H1 (cell line): ENCODE data around the gene DNAJC22. TPM values are rescaled to one million over a fixed set of nuclear protein-coding genes. Genes with fewer than 3 reads are reported as not detected.

Source experiments
- CTCF ChIA-PET: fragments of 300-600 bp; sonication (Branson Sonifier 250); formaldehyde crosslinking; loops from one replicate; lab custom pipeline; 2021; ENCODE audit not compliant: partially characterized antibody; lab: Charles Lee
- POLR2A ChIA-PET: fragments of 300-600 bp; sonication (Branson Sonifier 250); formaldehyde crosslinking; loops from one replicate; lab custom pipeline; 2021; ENCODE audit warnings: inconsistent platforms; ENCODE audit not compliant: partially characterized antibody; lab: Charles Lee
- DNase-seq, 2 experiments: peaks; one replicate each; pipeline versions ENCODE4 v3.0.0 to v3.0.0-alpha.2; 2010 to 2022; ENCODE audit warnings: low spot score in 2 of 2, low read depth in 1 of 2, mixed read lengths in 1 of 2
- FAIRE-seq: peaks from 2 replicates; lab custom pipeline; 2011; peaks lifted over from hg19 to GRCh38; lab: Jason Lieb, UNC
- H2AFZ ChIP-seq: 2 replicates; pipeline ENCODE4 v1.8.1; 2012; ENCODE audit warnings: low read length, inconsistent platforms
- H2AK5ac ChIP-seq: 2 replicates; pipeline ENCODE4 v1.6.1; 2013; ENCODE audit warnings: low read depth, low read length
- H2BK120ac ChIP-seq: replicated peaks from 2 replicates; pipeline ENCODE3; 2013; ENCODE audit warnings: low read depth, low read length, inconsistent platforms
- H2BK12ac ChIP-seq: 2 replicates; pipeline ENCODE4 v1.6.1; 2013; ENCODE audit warnings: low read depth, low read length
- H2BK15ac ChIP-seq: 2 replicates; pipeline ENCODE4 v1.6.1; 2013; ENCODE audit warnings: low read length
- H2BK20ac ChIP-seq: 2 replicates; pipeline ENCODE4 v1.6.1; 2013; ENCODE audit warnings: low read length
- H2BK5ac ChIP-seq: 2 replicates; pipeline ENCODE4 v1.6.1; 2013; ENCODE audit warnings: low read depth, low read length
- H3K14ac ChIP-seq: 2 replicates; pipeline ENCODE4 v1.6.1; 2013; ENCODE audit warnings: inconsistent platforms; ENCODE audit not compliant: insufficient read length
- H3K18ac ChIP-seq: 2 replicates; pipeline ENCODE4 v1.6.1; 2013; ENCODE audit warnings: low read length; ENCODE audit errors: extremely low read depth
- H3K23ac ChIP-seq: 2 replicates; pipeline ENCODE4 v1.6.1; 2013; ENCODE audit warnings: inconsistent platforms; ENCODE audit not compliant: insufficient read length
- H3K23me2 ChIP-seq: 2 replicates; pipeline ENCODE4 v1.6.1; 2013; ENCODE audit warnings: low read depth, low read length
- H3K27ac ChIP-seq: 2 replicates; pipeline ENCODE4 v1.6.1; 2011; ENCODE audit warnings: low read depth, low read length, inconsistent platforms
- H3K27me3 ChIP-seq, 4 experiments: replicated peaks in 1 of 4; 1 replicate in 1 of 4; 2 replicates in 3 of 4; pipeline versions ENCODE4 v1.6.1 to v1.8.1; 2011 to 2013; ENCODE audit warnings: low read length in 3 of 4, mild to moderate bottlenecking in 3 of 4, inconsistent platforms in 2 of 4, mixed read lengths in 2 of 4, moderate library complexity in 1 of 4; ENCODE audit not compliant: control insufficient read depth in 3 of 4, insufficient read depth in 3 of 4; ENCODE audit errors: extremely low read depth in 1 of 4
- H3K36me3 ChIP-seq, 4 experiments: 2 replicates each; pipeline versions ENCODE4 v1.6.1 to v1.8.1; 2011 to 2013; ENCODE audit warnings: mild to moderate bottlenecking in 4 of 4, low read length in 3 of 4, moderate library complexity in 2 of 4, control low read depth in 1 of 4, inconsistent platforms in 1 of 4; ENCODE audit not compliant: insufficient read depth in 4 of 4, control insufficient read depth in 2 of 4
- H3K4ac ChIP-seq: replicated peaks from 2 replicates; pipeline ENCODE3; 2013; ENCODE audit warnings: low read length, low read depth, mixed read lengths, inconsistent platforms; ENCODE audit not compliant: insufficient read length
- H3K4me1 ChIP-seq, 4 experiments: replicated peaks in 1 of 4; 1 replicate in 1 of 4; 2 replicates in 3 of 4; pipeline versions ENCODE4 v1.6.1 to v1.8.1; 2011 to 2013; ENCODE audit warnings: low read length in 3 of 4, inconsistent platforms in 2 of 4, mixed read lengths in 1 of 4; ENCODE audit not compliant: insufficient read depth in 4 of 4, control insufficient read depth in 3 of 4
- H3K4me2 ChIP-seq, 2 experiments: 2 replicates each; pipeline versions ENCODE4 v1.6.1 to v1.8.1; 2011 to 2013; ENCODE audit warnings: low read depth in 2 of 2, low read length in 2 of 2, control low read depth in 1 of 2, inconsistent platforms in 1 of 2, mild to moderate bottlenecking in 1 of 2; ENCODE audit not compliant: insufficient read depth in 1 of 2
- H3K4me3 ChIP-seq, 4 experiments: fragments of 200-600, 300-600 bp in 1 of 4; sonication (generic), shearing (Covaris generic), sonication (Bioruptor Twin) in 1 of 4; 2 replicates each; pipeline versions ENCODE4 v1.5.1 to v1.8.1; 2011 to 2016; ENCODE audit warnings: low read length in 4 of 4, low read depth in 3 of 4, control low read depth in 2 of 4, inconsistent platforms in 2 of 4, mild to moderate bottlenecking in 2 of 4, mixed read lengths in 1 of 4, moderate library complexity in 1 of 4; ENCODE audit not compliant: insufficient read depth in 2 of 4; ENCODE audit errors: extremely low read depth in 1 of 4
- H3K56ac ChIP-seq: replicated peaks from 2 replicates; pipeline ENCODE3; 2013; ENCODE audit warnings: low read depth, mild to moderate bottlenecking, mixed read lengths, low read length, inconsistent platforms; ENCODE audit not compliant: insufficient read length
- H3K79me1 ChIP-seq: 2 replicates; pipeline ENCODE4 v1.6.1; 2013; ENCODE audit warnings: low read depth, low read length, control low read depth
- H3K79me2 ChIP-seq, 2 experiments: 2 replicates each; pipeline versions ENCODE4 v1.6.1 to v1.8.1; 2012 to 2013; ENCODE audit warnings: low read length in 2 of 2, mild to moderate bottlenecking in 2 of 2, inconsistent platforms in 1 of 2; ENCODE audit not compliant: insufficient read depth in 2 of 2, control insufficient read depth in 1 of 2
- H3K9ac ChIP-seq, 4 experiments: replicated peaks in 1 of 4; 1 replicate in 1 of 4; 2 replicates in 3 of 4; pipeline versions ENCODE4 v1.6.1 to v1.8.1; 2011 to 2013; ENCODE audit warnings: low read depth in 3 of 4, low read length in 3 of 4, control low read depth in 2 of 4, mild to moderate bottlenecking in 2 of 4, moderate library complexity in 2 of 4, inconsistent platforms in 1 of 4; ENCODE audit errors: extremely low read depth in 1 of 4
- H3K9me3 ChIP-seq, 2 experiments: 2 replicates each; pipeline versions ENCODE4 v1.6.1 to v1.8.1; 2012 to 2013; ENCODE audit warnings: mild to moderate bottlenecking in 2 of 2, moderate library complexity in 2 of 2, control low read depth in 1 of 2, inconsistent platforms in 1 of 2, low read depth in 1 of 2, low read length in 1 of 2, mixed read lengths in 1 of 2; ENCODE audit not compliant: insufficient read depth in 2 of 2
- H4K20me1 ChIP-seq, 2 experiments: replicated peaks in 1 of 2; 2 replicates each; pipeline versions ENCODE3 to v1.8.1; 2011 to 2013; ENCODE audit warnings: inconsistent platforms in 2 of 2, low read length in 2 of 2, mild to moderate bottlenecking in 1 of 2; ENCODE audit not compliant: insufficient read depth in 2 of 2, control insufficient read depth in 1 of 2
- H4K5ac ChIP-seq: 2 replicates; pipeline ENCODE4 v1.6.1; 2013; ENCODE audit warnings: low read length, low read depth, mixed read lengths, inconsistent platforms; ENCODE audit not compliant: insufficient read length
- H4K8ac ChIP-seq: 2 replicates; pipeline ENCODE4 v1.8.0; 2013; ENCODE audit warnings: mild to moderate bottlenecking, moderate library complexity, low read length, inconsistent platforms; ENCODE audit not compliant: insufficient read depth; ENCODE audit errors: extremely low read depth
- H4K91ac ChIP-seq: replicated peaks from 2 replicates; pipeline ENCODE3; 2013; ENCODE audit warnings: low read length, mixed read lengths, inconsistent platforms; ENCODE audit not compliant: insufficient read length
- NANOG ChIP-seq: IDR thresholded peaks from 2 replicates; pipeline ENCODE4 v1.6.1; 2011; ENCODE audit warnings: low read length, low read depth, mild to moderate bottlenecking, inconsistent platforms; ENCODE audit not compliant: insufficient read depth, poor library complexity, severe bottlenecking
- RNF2 ChIP-seq: fragments of 200-900, 300-1000 bp; sonication (generic); IDR thresholded peaks from 2 replicates; pipeline ENCODE4 v1.7.1; 2016; ENCODE audit warnings: borderline replicate concordance, low read depth, mild to moderate bottlenecking, antibody characterized with exemption, low read length; ENCODE audit not compliant: poor library complexity, severe bottlenecking; ENCODE audit errors: missing control alignments
- SAP30 ChIP-seq: fragments of 300-600 bp; sonication (generic); IDR thresholded peaks from 2 replicates; pipeline ENCODE4 v1.7.1; 2012; ENCODE audit warnings: low read length, moderate library complexity, mild to moderate bottlenecking, inconsistent platforms; ENCODE audit not compliant: insufficient read depth, insufficient replicate concordance
- SRF ChIP-seq: IDR thresholded peaks from 2 replicates; pipeline ENCODE4 v1.6.1; 2011; ENCODE audit warnings: mild to moderate bottlenecking, low read depth, low read length, moderate library complexity
- TCF12 ChIP-seq: IDR thresholded peaks from 2 replicates; pipeline ENCODE4 v1.6.1; 2011; ENCODE audit warnings: low read depth, mild to moderate bottlenecking, low read length
- polyA plus RNA-seq, 7 experiments: library from polyadenylated mRNA; depleted of rRNA in 3 of 7; stranded (reverse) in 5 of 7; unstranded in 2 of 7; fragments of >200 nt in 5 of 7; fragments of 200-250 nt in 2 of 7; gene quantifications; 1 replicate in 5 of 7; 2 replicates in 1 of 7; 4 replicates in 1 of 7; pipeline versions ENCODE4 v1.2.1 to v1.2.3, GENCODE V29; 2011 to 2013; ENCODE audit warnings: missing spikeins in 2 of 7, mixed read lengths in 2 of 7
- total RNA-seq: library from RNA; stranded (reverse); fragmentation: NEBNext Ultra II Directional; extraction: Animal tissue kit (Norgen Biotek cat#: 25700); gene quantifications from 2 replicates; pipeline ENCODE4 v1.2.1, GENCODE V29; 2021
- TF ChIP-seq, protein P1 (sequence below), 3 experiments: IDR thresholded peaks; 1 replicate in 2 of 3; 2 replicates in 1 of 3; pipeline versions ENCODE4 v1.5.1 to v1.6.1; 2011; ENCODE audit warnings: low read length in 3 of 3, mild to moderate bottlenecking in 3 of 3, inconsistent platforms in 2 of 3, low read depth in 1 of 3, moderate library complexity in 1 of 3; ENCODE audit not compliant: insufficient read depth in 1 of 3; ENCODE audit errors: control extremely low read depth in 1 of 3
- TF ChIP-seq, protein P2 (sequence below): IDR thresholded peaks from 2 replicates; pipeline ENCODE4 v1.6.1; 2011; ENCODE audit warnings: low read depth, mild to moderate bottlenecking, low read length; ENCODE audit not compliant: insufficient read depth
- TF ChIP-seq, protein P3 (sequence below): IDR thresholded peaks from 2 replicates; pipeline ENCODE4 v1.6.1; 2012; ENCODE audit warnings: low read length, inconsistent platforms

Gene DNAJC22
- total and polyA plus RNA-seq, 2 of the 8 experiments (the other 6 are each of a cell fraction or from before 2014, with no cell fraction given), result 0.20 to 0.39 TPM

DNA sequence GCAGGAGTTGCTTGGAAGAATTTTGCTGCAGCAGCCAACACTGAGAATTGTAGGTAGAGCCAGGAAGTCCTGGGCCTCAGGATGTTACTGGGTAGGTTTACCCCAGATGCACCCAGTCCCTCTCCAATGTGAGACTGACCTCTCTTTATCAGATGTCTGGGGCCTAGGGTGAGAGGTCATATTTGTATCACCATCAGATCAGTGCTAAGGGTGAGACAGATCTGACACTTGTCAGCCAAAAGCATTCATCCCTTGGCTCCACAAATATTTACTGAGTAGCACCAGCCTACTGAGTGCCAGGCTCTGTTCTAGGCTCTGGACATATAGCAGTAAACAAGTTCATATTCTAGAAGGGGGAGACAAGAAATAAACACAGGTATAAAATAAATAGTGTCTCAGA is 19.3 kb upstream of the DNAJC22 start:
- CTCF ChIA-PET, result interaction anchor here (5.9 to 9.2 kb wide), 2 partner anchors 15 to 32 kb away, joined by 33 to 76 read pairs; partner anchors contain the start of gene PRPH
- Histone ChIP-seq H2BK120ac (no peak overlapping the region), H2AK5ac (no peak overlapping the region), H4K91ac (no peak overlapping the region), H3K18ac (no peak overlapping the region), H3K79me1 (no peaks in the 10 kb centered on the region; the same call in 1 of the 2 replicates), H3K9ac (no peak overlapping the region), H2BK20ac (no peak overlapping the region), H2AFZ (no peak overlapping the region), H3K27ac (no peak overlapping the region), H3K56ac (no peak overlapping the region), H3K14ac (no peak overlapping the region), H4K5ac (no peak overlapping the region), H2BK15ac (no peak overlapping the region), H3K27me3 (peaks cover 0 to 7% (median 5%) of the 10 kb centered on the region in 4 experiments; a peak in 5 of 7 replicates), H3K4me2 (no peak overlapping the region), H3K4me1 (peaks cover under 1 to 7% (median 4%) of the 10 kb centered on the region in 4 experiments; a peak in 5 of 7 replicates), H4K8ac (no peak overlapping the region), H2BK12ac (no peak overlapping the region), H4K20me1 (peaks cover 6% of the 10 kb centered on the region in 2 experiments), H3K36me3 (peaks cover 5 to 37% (median 23%) of the 10 kb centered on the region in 4 experiments; a peak in 7 of 8 replicates), H3K4ac (no peak overlapping the region), H3K23me2 (peaks cover 6% of the 10 kb centered on the region; the same call in 1 of the 2 replicates), H2BK5ac (no peak overlapping the region), H3K23ac (no peak overlapping the region), H3K4me3 (no peak overlapping the region), H3K79me2 (peaks cover 0 to 6% of the 10 kb centered on the region in 2 experiments; a peak in 1 of 4 replicates), H3K9me3 (no peaks in the 10 kb centered on the region)
- FAIRE-seq (no peak), DNase-seq (no peak)
- POLR2A ChIA-PET, result no interaction called here
- TF ChIP-seq, protein P1, sequence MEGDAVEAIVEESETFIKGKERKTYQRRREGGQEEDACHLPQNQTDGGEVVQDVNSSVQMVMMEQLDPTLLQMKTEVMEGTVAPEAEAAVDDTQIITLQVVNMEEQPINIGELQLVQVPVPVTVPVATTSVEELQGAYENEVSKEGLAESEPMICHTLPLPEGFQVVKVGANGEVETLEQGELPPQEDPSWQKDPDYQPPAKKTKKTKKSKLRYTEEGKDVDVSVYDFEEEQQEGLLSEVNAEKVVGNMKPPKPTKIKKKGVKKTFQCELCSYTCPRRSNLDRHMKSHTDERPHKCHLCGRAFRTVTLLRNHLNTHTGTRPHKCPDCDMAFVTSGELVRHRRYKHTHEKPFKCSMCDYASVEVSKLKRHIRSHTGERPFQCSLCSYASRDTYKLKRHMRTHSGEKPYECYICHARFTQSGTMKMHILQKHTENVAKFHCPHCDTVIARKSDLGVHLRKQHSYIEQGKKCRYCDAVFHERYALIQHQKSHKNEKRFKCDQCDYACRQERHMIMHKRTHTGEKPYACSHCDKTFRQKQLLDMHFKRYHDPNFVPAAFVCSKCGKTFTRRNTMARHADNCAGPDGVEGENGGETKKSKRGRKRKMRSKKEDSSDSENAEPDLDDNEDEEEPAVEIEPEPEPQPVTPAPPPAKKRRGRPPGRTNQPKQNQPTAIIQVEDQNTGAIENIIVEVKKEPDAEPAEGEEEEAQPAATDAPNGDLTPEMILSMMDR (IDR thresholded peaks at IDR 0.05; ENCODE audit: control extremely low read depth in 1 of 3, insufficient read depth in 1 of 3, low read depth in 1 of 3, low read length in 3 of 3), result no peak
- no peak for TF ChIP-seq SRF
- TF ChIP-seq TCF12, result no peak
- TF ChIP-seq, protein P2, sequence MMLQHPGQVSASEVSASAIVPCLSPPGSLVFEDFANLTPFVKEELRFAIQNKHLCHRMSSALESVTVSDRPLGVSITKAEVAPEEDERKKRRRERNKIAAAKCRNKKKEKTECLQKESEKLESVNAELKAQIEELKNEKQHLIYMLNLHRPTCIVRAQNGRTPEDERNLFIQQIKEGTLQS, result no peak
- TF ChIP-seq RNF2, result no peak
- TF ChIP-seq SAP30, result no peak
- TF ChIP-seq, protein P3, sequence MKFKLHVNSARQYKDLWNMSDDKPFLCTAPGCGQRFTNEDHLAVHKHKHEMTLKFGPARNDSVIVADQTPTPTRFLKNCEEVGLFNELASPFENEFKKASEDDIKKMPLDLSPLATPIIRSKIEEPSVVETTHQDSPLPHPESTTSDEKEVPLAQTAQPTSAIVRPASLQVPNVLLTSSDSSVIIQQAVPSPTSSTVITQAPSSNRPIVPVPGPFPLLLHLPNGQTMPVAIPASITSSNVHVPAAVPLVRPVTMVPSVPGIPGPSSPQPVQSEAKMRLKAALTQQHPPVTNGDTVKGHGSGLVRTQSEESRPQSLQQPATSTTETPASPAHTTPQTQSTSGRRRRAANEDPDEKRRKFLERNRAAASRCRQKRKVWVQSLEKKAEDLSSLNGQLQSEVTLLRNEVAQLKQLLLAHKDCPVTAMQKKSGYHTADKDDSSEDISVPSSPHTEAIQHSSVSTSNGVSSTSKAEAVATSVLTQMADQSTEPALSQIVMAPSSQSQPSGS, result no peak
- no peak for TF ChIP-seq NANOG
